Uterus (tissue), 4 donors: ENCODE results near the gene IRX5. TPM values are rescaled to one million over a fixed set of nuclear protein-coding genes. Genes with fewer than 3 reads are reported as not detected.

Experiments
- DNase-seq, 2 donors: peaks; one replicate each; pipeline ENCODE4 v3.0.0-alpha.2; 2019 to 2020
- H3K27ac ChIP-seq, 2 donors: fragments of 200-600 bp; sonication (generic); 1 replicate in 1 of 2; 2 replicates in 1 of 2; pipeline ENCODE4 v1.5.1; 2016 to 2018
- H3K27me3 ChIP-seq, 2 donors: fragments of 200-600 bp; sonication (generic); one replicate each; pipeline ENCODE4 v1.5.1; 2018 to 2019; ENCODE audit warnings: control low read depth in 1 of 2
- H3K36me3 ChIP-seq, 2 donors: fragments of 200-600 bp; sonication (generic); one replicate each; pipeline ENCODE4 v1.5.1; 2019; ENCODE audit warnings: control low read depth in 1 of 2
- H3K4me1 ChIP-seq, 2 donors: fragments of 200-600 bp; sonication (generic); one replicate each; pipeline ENCODE4 v1.5.1; 2018 to 2019; ENCODE audit warnings: control low read depth in 1 of 2
- H3K4me3 ChIP-seq, 2 donors: fragments of 200-600 bp; sonication (generic); 1 replicate in 1 of 2; 2 replicates in 1 of 2; pipeline ENCODE4 v1.5.1; 2018 to 2019; ENCODE audit warnings: mild to moderate bottlenecking in 1 of 2
- H3K9me3 ChIP-seq, 2 donors: fragments of 200-600 bp; sonication (generic); one replicate each; pipeline ENCODE4 v1.5.1; 2019; ENCODE audit warnings: control low read depth in 1 of 2
- POLR2A ChIP-seq, 2 donors: fragments of 450-650 bp; IDR thresholded peaks; one replicate each; pipeline ENCODE4 v1.6.1; 2016; ENCODE audit warnings: antibody characterized with exemption in 2 of 2, mild to moderate bottlenecking in 1 of 2, moderate library complexity in 1 of 2
- intact Hi-C: fragments of 100-400 bp; cut with DNase I; formaldehyde crosslinking; loops from one replicate; pipeline ENCODE4 v1.15.1; 2023; ENCODE audit warnings: low total_unique reads
- total RNA-seq, 4 donors: library from RNA; depleted of rRNA in 3 of 4; stranded (reverse); fragments of >200 nt in 3 of 4; gene quantifications; one replicate each; pipeline versions ENCODE4 v1.1.0 to v1.2.4, GENCODE V29; 2014 to 2023
- TF ChIP-seq, protein P1 (sequence below), 4 experiments: fragments of 200-600 bp in 2 of 4; fragments of 450-650 bp in 2 of 4; sonication (generic) in 2 of 4; IDR thresholded peaks; one replicate each; pipeline ENCODE4 v1.5.1; 2016 to 2019; ENCODE audit warnings: antibody characterized with exemption in 4 of 4, mild to moderate bottlenecking in 2 of 4, moderate library complexity in 1 of 4
- donor health status: DM: yes; HTN: yes; CAD: no.

The IRX5 gene
- total RNA-seq, 4 donors from 2014 or later: 0.49 to 0.62 TPM; not detected in 2

DNA sequence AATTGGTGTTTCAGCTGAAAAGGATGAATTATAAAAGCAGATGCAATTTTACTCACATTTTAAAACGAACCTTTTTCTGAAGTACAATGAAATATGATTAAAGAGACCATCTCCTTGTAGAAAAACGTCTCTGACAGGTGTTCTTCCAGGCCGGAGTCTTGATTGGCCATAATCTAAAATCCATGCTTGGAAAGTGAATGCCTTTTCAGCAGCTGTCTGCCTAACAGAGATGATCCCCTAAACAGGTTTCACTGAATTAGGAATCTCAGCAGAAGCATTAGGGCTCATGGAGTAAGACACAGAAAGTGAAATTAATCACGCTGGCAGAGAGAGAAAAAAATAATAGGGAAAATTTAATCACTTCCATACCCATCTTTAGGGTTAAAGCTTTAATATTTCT lies 39.3 kb upstream of the IRX5 start:
- H3K4me1 ChIP-seq: no peaks in the 10 kb centered on the region
- no peaks in the 10 kb centered on the region for H3K9me3 ChIP-seq
- DNase-seq: no peak
- H3K4me3 ChIP-seq: no peak overlapping the region
- intact Hi-C loops: no loop called here
- H3K27ac ChIP-seq: no peak overlapping the region
- TF ChIP-seq POLR2A (IDR thresholded peaks at IDR 0.05): no peak
- TF ChIP-seq, protein P1, sequence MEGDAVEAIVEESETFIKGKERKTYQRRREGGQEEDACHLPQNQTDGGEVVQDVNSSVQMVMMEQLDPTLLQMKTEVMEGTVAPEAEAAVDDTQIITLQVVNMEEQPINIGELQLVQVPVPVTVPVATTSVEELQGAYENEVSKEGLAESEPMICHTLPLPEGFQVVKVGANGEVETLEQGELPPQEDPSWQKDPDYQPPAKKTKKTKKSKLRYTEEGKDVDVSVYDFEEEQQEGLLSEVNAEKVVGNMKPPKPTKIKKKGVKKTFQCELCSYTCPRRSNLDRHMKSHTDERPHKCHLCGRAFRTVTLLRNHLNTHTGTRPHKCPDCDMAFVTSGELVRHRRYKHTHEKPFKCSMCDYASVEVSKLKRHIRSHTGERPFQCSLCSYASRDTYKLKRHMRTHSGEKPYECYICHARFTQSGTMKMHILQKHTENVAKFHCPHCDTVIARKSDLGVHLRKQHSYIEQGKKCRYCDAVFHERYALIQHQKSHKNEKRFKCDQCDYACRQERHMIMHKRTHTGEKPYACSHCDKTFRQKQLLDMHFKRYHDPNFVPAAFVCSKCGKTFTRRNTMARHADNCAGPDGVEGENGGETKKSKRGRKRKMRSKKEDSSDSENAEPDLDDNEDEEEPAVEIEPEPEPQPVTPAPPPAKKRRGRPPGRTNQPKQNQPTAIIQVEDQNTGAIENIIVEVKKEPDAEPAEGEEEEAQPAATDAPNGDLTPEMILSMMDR (IDR thresholded peaks at IDR 0.05): no peak
- no peaks in the 10 kb centered on the region for H3K36me3 ChIP-seq
- no peaks in the 10 kb centered on the region for H3K27me3 ChIP-seq

DNA sequence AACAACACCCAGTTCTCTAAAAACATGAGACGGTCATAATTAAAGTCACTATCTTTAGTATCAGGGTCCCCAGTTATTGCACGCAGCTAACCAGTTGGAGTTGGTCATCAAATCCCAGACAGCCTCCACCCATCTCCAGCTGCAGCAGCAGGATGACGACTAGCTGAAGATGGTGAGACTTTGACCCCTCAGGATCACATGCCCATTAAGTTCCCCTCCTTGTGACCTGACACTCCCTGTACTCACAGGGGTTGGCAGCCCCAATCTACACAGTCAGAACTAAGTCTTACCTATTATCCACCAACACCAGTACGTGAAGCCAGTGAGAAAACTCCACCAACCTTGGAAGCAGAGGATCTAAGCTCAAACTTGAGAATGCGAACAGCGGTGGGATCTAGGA lies 37.7 kb upstream of the IRX5 start:
- H3K9me3 ChIP-seq: no peaks in the 10 kb centered on the region
- no peaks in the 10 kb centered on the region for H3K27me3 ChIP-seq
- no peaks in the 10 kb centered on the region for H3K4me1 ChIP-seq
- TF ChIP-seq POLR2A (IDR thresholded peaks at IDR 0.05): no peak
- TF ChIP-seq, protein P1 (IDR thresholded peaks at IDR 0.05): no peak
- no peak for DNase-seq
- H3K27ac ChIP-seq: no peak overlapping the region
- intact Hi-C loops: no loop called here
- no peaks in the 10 kb centered on the region for H3K36me3 ChIP-seq
- no peak overlapping the region for H3K4me3 ChIP-seq

DNA sequence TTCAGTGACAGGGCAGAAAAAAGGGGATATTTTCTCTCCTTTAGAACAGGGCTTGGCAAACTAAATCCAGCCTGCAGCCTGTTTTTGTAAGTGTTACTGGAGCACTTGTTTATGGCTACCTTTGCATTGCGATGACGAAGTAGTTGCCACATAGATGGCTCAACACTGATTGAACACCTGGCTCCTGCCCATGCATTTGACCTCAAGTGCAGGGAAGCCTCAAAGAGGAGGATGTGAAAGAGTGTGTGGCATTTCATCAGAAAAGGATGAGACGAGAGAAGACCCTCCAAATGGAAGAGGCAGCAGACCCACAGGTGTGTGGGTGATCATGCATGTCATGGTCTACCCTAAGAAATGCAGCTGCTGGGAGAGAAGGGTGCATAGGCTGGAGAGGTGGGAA lies 32.7 kb upstream of the IRX5 start:
- TF ChIP-seq, protein P1 (IDR thresholded peaks at IDR 0.05): no peak
- TF ChIP-seq POLR2A (IDR thresholded peaks at IDR 0.05): no peak
- DNase-seq: no peak
- Histone ChIP-seq H3K4me1 (no peaks in the 10 kb centered on the region), H3K27ac (no peak overlapping the region), H3K9me3 (peaks cover 0 to 2% of the 10 kb centered on the region in 2 donors), H3K27me3 (no peaks in the 10 kb centered on the region), H3K36me3 (no peaks in the 10 kb centered on the region), H3K4me3 (no peak overlapping the region)
- intact Hi-C loops: no loop called here

DNA sequence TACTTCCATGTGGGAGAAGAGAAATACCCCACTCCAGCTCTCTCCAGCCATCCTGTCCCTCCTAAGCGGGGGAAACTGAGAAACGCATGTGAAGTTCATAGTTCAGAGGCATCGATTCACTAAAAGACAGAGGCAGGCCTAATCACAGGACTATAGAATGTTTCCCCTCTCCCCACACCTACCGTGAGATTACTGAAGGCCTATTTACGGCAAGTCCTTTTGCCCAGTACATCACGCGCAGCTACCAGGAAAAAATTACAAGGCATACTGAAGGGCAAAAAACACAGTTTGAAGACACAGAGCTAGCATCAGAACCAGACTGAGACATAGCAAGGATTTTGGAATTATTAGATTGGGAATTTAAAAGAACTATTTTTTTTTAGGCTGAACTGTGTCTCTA lies 29.1 kb upstream of the IRX5 start:
- intact Hi-C loops: no loop called here
- TF ChIP-seq, protein P1 (IDR thresholded peaks at IDR 0.05): no peak
- no peak for TF ChIP-seq POLR2A (IDR thresholded peaks at IDR 0.05)
- Histone ChIP-seq H3K27ac (no peak overlapping the region), H3K36me3 (no peaks in the 10 kb centered on the region), H3K4me1 (no peaks in the 10 kb centered on the region), H3K9me3 (peaks cover 0 to 4% of the 10 kb centered on the region in 2 donors), H3K4me3 (no peak overlapping the region), H3K27me3 (no peaks in the 10 kb centered on the region)
- DNase-seq: no peak

DNA sequence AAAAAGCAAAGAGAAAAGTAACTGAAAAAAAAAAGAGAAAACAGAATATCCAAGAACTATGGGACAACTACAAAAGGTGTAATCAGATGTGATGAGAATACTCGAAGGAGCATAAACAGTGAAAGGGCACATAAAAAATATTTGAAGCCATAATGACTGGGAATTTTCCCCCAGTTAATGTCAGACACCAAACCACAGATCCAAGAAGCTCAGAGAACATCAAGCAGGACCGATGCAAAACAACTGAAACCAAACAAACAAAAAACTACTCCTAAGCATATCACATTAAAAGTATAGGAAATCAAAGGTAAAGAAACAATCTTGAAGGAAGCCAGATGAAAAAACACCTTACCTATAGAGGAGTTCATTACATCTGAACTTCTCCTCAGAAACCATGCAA lies 27.6 kb upstream of the IRX5 start:
- H3K9me3 ChIP-seq: peaks cover 0 to 4% of the 10 kb centered on the region in 2 donors
- H3K36me3 ChIP-seq: no peaks in the 10 kb centered on the region
- no peak overlapping the region for H3K4me3 ChIP-seq
- TF ChIP-seq, protein P1 (IDR thresholded peaks at IDR 0.05): no peak
- TF ChIP-seq POLR2A (IDR thresholded peaks at IDR 0.05): no peak
- intact Hi-C loops: no loop called here
- H3K27me3 ChIP-seq: no peaks in the 10 kb centered on the region
- no peak overlapping the region for H3K27ac ChIP-seq
- H3K4me1 ChIP-seq: no peaks in the 10 kb centered on the region
- DNase-seq: no peak
